HCT116 (cell line): ENCODE measurements around the gene UBE2H. TPM values are rescaled to one million over a fixed set of nuclear protein-coding genes. Genes with fewer than 3 reads are reported as not detected.
A peak's percentile ranks its signal among the peaks of the same experiment; 100 is the strongest.

Experiments
- ATAC-seq: fragments of 200-7000 bp; cut with Tn5 transposase; 2 replicates; pipeline ENCODE4 v1.9.1; 2020; ENCODE audit warnings: mild to moderate bottlenecking, moderate library complexity
- BruUV-seq: library from RNA; stranded (reverse); fragments of 400-500 nt; replicated peaks from 2 replicates; lab custom pipeline; 2021; lab: Mats Ljungman, UMichigan
- CTCF ChIA-PET: fragments of 300-600 bp; sonication (Branson Sonifier 250); formaldehyde crosslinking; loops from one replicate; lab custom pipeline; 2021; ENCODE audit warnings: antibody characterized with exemption; lab: Charles Lee
- POLR2A ChIA-PET: fragments of 300-600, 350-600 bp; sonication (Branson Sonifier 250); formaldehyde crosslinking; loops from one replicate; lab custom pipeline; 2021; ENCODE audit warnings: antibody characterized with exemption; lab: Charles Lee
- RAD21 ChIA-PET, 2 experiments: fragments of 300-600 bp; sonication (Branson Sonifier 250); formaldehyde crosslinking; loops; one replicate each; lab custom pipeline; 2023; ENCODE audit warnings: low total read pairs in 2 of 2; ENCODE audit not compliant: uncharacterized antibody in 2 of 2, unreplicated experiment in 2 of 2, low non-redundant PET in 1 of 2; lab: Charles Lee
- DNase-seq: peaks from one replicate; pipeline ENCODE4 v3.0.0-alpha.2; 2010; ENCODE audit warnings: low read depth, low spot score
- H2AFZ ChIP-seq: fragments of 200-600 bp; shearing (Covaris generic), sonication (generic); 2 replicates; pipeline ENCODE4 v1.6.1; 2017; ENCODE audit warnings: low read depth, mixed run types, mixed read lengths, antibody characterized with exemption, low read length; ENCODE audit not compliant: poor library complexity, severe bottlenecking
- H3K27ac ChIP-seq: 2 replicates; pipeline ENCODE4 v1.5.1; 2012; ENCODE audit warnings: low read depth, low read length
- H3K27me3 ChIP-seq: fragments of 200-600 bp; sonication (generic); 2 replicates; pipeline ENCODE4 v1.6.1; 2016; ENCODE audit warnings: mixed run types, low read length, mixed read lengths; ENCODE audit not compliant: insufficient read depth
- H3K36me3 ChIP-seq, 2 experiments: fragments of 200-500 bp in 1 of 2; fragments of 200-600 bp in 1 of 2; sonication (Bioruptor generic) in 1 of 2; sonication (generic) in 1 of 2; 2 replicates each; pipeline versions ENCODE4 v1.5.1 to v1.6.1; 2014 to 2016; ENCODE audit warnings: low read length in 2 of 2, inconsistent platforms in 1 of 2, mixed read lengths in 1 of 2, mixed run types in 1 of 2; ENCODE audit not compliant: insufficient read depth in 2 of 2, control insufficient read depth in 1 of 2
- H3K4me1 ChIP-seq, 2 experiments: fragments of 200-600 bp in 1 of 2; sonication (generic) in 1 of 2; 2 replicates each; pipeline versions ENCODE4 v1.5.1 to v1.6.1; 2012 to 2017; ENCODE audit warnings: low read length in 2 of 2, inconsistent platforms in 1 of 2, mild to moderate bottlenecking in 1 of 2, mixed read lengths in 1 of 2, mixed run types in 1 of 2, moderate library complexity in 1 of 2; ENCODE audit not compliant: insufficient read depth in 2 of 2, control insufficient read depth in 1 of 2
- H3K4me2 ChIP-seq: fragments of 200-600 bp; sonication (generic); 2 replicates; pipeline ENCODE4 v1.6.1; 2017; ENCODE audit warnings: mixed run types, low read length, mixed read lengths
- H3K4me3 ChIP-seq, 2 experiments: fragments of 200-600 bp in 1 of 2; sonication (generic) in 1 of 2; replicated peaks in 1 of 2; 2 replicates each; pipeline ENCODE4 v1.5.1; 2011 to 2016; ENCODE audit warnings: low read length in 2 of 2, control low read depth in 1 of 2, low read depth in 1 of 2, mild to moderate bottlenecking in 1 of 2, mixed read lengths in 1 of 2, mixed run types in 1 of 2
- H3K79me2 ChIP-seq: fragments of 200-600 bp; sonication (generic); 2 replicates; pipeline ENCODE4 v1.6.1; 2017; ENCODE audit warnings: mild to moderate bottlenecking, mixed run types, low read length, moderate library complexity, mixed read lengths; ENCODE audit not compliant: insufficient read depth
- H3K9ac ChIP-seq: fragments of 200-600 bp; sonication (generic); 2 replicates; pipeline ENCODE4 v1.6.1; 2016; ENCODE audit warnings: low read length, mixed read lengths
- H3K9me2 ChIP-seq: fragments of 200-600 bp; sonication (generic), shearing (Covaris generic); 2 replicates; pipeline ENCODE4 v1.6.1; 2017; ENCODE audit warnings: mixed run types, mild to moderate bottlenecking, moderate library complexity; ENCODE audit not compliant: insufficient read depth
- H3K9me3 ChIP-seq, 2 experiments: fragments of 200-500 bp in 1 of 2; fragments of 200-600 bp in 1 of 2; sonication (Bioruptor generic) in 1 of 2; sonication (generic) in 1 of 2; 2 replicates each; pipeline ENCODE4 v1.6.1; 2014 to 2017; ENCODE audit warnings: low read length in 2 of 2, mixed read lengths in 2 of 2, inconsistent platforms in 1 of 2, low read depth in 1 of 2, mild to moderate bottlenecking in 1 of 2, mixed run types in 1 of 2, moderate library complexity in 1 of 2; ENCODE audit not compliant: control insufficient read depth in 1 of 2, insufficient read depth in 1 of 2
- H4K20me1 ChIP-seq: fragments of 200-600 bp; sonication (generic), shearing (Covaris generic); 2 replicates; pipeline ENCODE4 v1.6.1; 2017; ENCODE audit warnings: mixed run types, mild to moderate bottlenecking, moderate library complexity; ENCODE audit not compliant: insufficient read depth
- FOSL1 ChIP-seq: IDR thresholded peaks from 2 replicates; pipeline ENCODE4 v1.6.1; 2012; ENCODE audit warnings: low read depth
- POLR2A ChIP-seq: IDR thresholded peaks from 2 replicates; pipeline ENCODE4 v1.7.0; 2011; ENCODE audit warnings: borderline replicate concordance; ENCODE audit not compliant: insufficient read depth, insufficient read length; ENCODE audit errors: extremely low read depth
- RAD21 ChIP-seq: IDR thresholded peaks from 2 replicates; pipeline ENCODE4 v1.6.1; 2012; ENCODE audit warnings: low read depth, mild to moderate bottlenecking
- SRF ChIP-seq: IDR thresholded peaks from 2 replicates; pipeline ENCODE4 v1.6.1; 2012; ENCODE audit warnings: low read depth
- ZNF274 ChIP-seq: fragments of 200-500 bp; sonication (Bioruptor generic); IDR thresholded peaks from 2 replicates; pipeline ENCODE4 v1.6.1; 2014; ENCODE audit warnings: mild to moderate bottlenecking, low read depth, low read length, inconsistent platforms
- intact Hi-C: fragments of 100-400 bp; cut with micrococcal nuclease; formaldehyde crosslinking; loops from 2 replicates; pipeline ENCODE4 v1.10.0; 2022
- total RNA-seq: library from RNA; stranded (reverse); gene quantifications from one replicate; pipeline ENCODE4 v1.2.1, GENCODE V29; 2021; ENCODE audit not compliant: unreplicated experiment
- TF ChIP-seq, protein P1 (sequence below): IDR thresholded peaks from 2 replicates; pipeline ENCODE4 v1.6.1; 2012; ENCODE audit warnings: low read depth
- TF ChIP-seq, protein P2 (sequence below): IDR thresholded peaks from 2 replicates; pipeline ENCODE4 v1.6.1; 2012
- TF ChIP-seq, protein P3 (sequence below), 3 experiments: fragments of 200-600 bp in 1 of 3; sonication (generic) in 1 of 3; IDR thresholded peaks in 2 of 3; conservative IDR thresholded peaks in 1 of 3; 2 replicates each; pipeline ENCODE4 v1.5.1; 2012 to 2017; ENCODE audit warnings: low read depth in 2 of 3, low read length in 2 of 3, antibody characterized with exemption in 1 of 3, borderline replicate concordance in 1 of 3, control low read depth in 1 of 3, mild to moderate bottlenecking in 1 of 3, mixed read lengths in 1 of 3, mixed run types in 1 of 3, moderate library complexity in 1 of 3; ENCODE audit not compliant: insufficient read depth in 1 of 3

Gene UBE2H
- total RNA-seq, 1 experiment from 2014 or later: 117 TPM

DNA sequence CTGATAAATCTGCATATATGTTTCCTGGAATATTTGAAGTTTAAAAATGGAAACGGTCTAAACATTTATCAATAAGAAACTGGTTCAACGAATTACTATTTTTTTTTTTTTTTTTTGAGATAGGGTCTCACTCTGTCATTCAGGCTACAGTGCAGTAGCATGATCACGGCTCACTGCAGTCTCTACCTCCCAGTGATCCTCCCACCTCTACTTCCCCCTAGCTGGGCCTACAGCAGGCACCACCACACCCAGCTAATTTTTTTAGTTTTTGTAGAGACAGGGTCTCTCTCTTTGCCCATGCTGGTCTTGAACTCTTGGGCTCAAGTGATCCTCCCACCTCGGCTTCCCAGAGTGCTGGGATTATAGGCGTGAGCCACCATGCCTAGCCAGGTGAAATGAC is 68.3 kb downstream of the UBE2H start:
- H3K4me1 ChIP-seq: peaks cover 24 to 30% of the 10 kb centered on the region in 2 experiments; a peak in 3 of 4 replicates
- no TSS peak for BruUV-seq
- ChIA-PET RAD21 (no interaction called here), POLR2A (no interaction called here), CTCF (no interaction called here)
- H3K27ac ChIP-seq: 0 out of 2 replicates have a peak overlapping the region, but pooled peaks have one; percentile 7
- intact Hi-C loops: no loop called here
- no peak overlapping the region for H2AFZ ChIP-seq
- H3K9me3 ChIP-seq: no peaks in the 10 kb centered on the region
- ATAC-seq (no peak), DNase-seq (no peak)
- H3K4me2 ChIP-seq: no peak overlapping the region
- H3K79me2 ChIP-seq: peaks cover 67% of the 10 kb centered on the region
- TF ChIP-seq FOSL1: no peak
- no peak for TF ChIP-seq POLR2A
- TF ChIP-seq, protein P1, sequence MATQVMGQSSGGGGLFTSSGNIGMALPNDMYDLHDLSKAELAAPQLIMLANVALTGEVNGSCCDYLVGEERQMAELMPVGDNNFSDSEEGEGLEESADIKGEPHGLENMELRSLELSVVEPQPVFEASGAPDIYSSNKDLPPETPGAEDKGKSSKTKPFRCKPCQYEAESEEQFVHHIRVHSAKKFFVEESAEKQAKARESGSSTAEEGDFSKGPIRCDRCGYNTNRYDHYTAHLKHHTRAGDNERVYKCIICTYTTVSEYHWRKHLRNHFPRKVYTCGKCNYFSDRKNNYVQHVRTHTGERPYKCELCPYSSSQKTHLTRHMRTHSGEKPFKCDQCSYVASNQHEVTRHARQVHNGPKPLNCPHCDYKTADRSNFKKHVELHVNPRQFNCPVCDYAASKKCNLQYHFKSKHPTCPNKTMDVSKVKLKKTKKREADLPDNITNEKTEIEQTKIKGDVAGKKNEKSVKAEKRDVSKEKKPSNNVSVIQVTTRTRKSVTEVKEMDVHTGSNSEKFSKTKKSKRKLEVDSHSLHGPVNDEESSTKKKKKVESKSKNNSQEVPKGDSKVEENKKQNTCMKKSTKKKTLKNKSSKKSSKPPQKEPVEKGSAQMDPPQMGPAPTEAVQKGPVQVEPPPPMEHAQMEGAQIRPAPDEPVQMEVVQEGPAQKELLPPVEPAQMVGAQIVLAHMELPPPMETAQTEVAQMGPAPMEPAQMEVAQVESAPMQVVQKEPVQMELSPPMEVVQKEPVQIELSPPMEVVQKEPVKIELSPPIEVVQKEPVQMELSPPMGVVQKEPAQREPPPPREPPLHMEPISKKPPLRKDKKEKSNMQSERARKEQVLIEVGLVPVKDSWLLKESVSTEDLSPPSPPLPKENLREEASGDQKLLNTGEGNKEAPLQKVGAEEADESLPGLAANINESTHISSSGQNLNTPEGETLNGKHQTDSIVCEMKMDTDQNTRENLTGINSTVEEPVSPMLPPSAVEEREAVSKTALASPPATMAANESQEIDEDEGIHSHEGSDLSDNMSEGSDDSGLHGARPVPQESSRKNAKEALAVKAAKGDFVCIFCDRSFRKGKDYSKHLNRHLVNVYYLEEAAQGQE: no peak
- no peak for TF ChIP-seq ZNF274
- TF ChIP-seq SRF: no peak
- TF ChIP-seq, protein P2, sequence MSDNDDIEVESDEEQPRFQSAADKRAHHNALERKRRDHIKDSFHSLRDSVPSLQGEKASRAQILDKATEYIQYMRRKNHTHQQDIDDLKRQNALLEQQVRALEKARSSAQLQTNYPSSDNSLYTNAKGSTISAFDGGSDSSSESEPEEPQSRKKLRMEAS: no peak
- no peak for TF ChIP-seq RAD21
- TF ChIP-seq, protein P3, sequence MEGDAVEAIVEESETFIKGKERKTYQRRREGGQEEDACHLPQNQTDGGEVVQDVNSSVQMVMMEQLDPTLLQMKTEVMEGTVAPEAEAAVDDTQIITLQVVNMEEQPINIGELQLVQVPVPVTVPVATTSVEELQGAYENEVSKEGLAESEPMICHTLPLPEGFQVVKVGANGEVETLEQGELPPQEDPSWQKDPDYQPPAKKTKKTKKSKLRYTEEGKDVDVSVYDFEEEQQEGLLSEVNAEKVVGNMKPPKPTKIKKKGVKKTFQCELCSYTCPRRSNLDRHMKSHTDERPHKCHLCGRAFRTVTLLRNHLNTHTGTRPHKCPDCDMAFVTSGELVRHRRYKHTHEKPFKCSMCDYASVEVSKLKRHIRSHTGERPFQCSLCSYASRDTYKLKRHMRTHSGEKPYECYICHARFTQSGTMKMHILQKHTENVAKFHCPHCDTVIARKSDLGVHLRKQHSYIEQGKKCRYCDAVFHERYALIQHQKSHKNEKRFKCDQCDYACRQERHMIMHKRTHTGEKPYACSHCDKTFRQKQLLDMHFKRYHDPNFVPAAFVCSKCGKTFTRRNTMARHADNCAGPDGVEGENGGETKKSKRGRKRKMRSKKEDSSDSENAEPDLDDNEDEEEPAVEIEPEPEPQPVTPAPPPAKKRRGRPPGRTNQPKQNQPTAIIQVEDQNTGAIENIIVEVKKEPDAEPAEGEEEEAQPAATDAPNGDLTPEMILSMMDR (IDR thresholded peaks at IDR 0.05 in 2 of 3, conservative IDR thresholded peaks at IDR 0.05 in 1 of 3; ENCODE audit: borderline replicate concordance in 1 of 3, insufficient read depth in 1 of 3, low read depth in 2 of 3, low read length in 2 of 3): no peak
- H4K20me1 ChIP-seq: no peaks in the 10 kb centered on the region
- peaks cover 3 to 5% of the 10 kb centered on the region in 2 experiments; a peak in 1 of 4 replicates for H3K36me3 ChIP-seq
- no peak overlapping the region for H3K9ac ChIP-seq
- no peak overlapping the region for H3K4me3 ChIP-seq
- no peaks in the 10 kb centered on the region for H3K27me3 ChIP-seq
- no peaks in the 10 kb centered on the region for H3K9me2 ChIP-seq
